Mucosa of descending colon (tissue), 3 donors: ENCODE results near the gene PROKR1. TPM values are rescaled to one million over a fixed set of nuclear protein-coding genes. Genes with fewer than 3 reads are reported as not detected.

Source experiments
- ATAC-seq: fragments of 200-7000 bp; cut with Tn5 transposase; one replicate; pipeline ENCODE4 v1.9.1; 2020; ENCODE audit warnings: mild to moderate bottlenecking, moderate library complexity
- DNase-seq, 3 donors: peaks; one replicate each; pipeline ENCODE4 v3.0.0-alpha.2; 2020
- H3K36me3 ChIP-seq: fragments of 200-600 bp; one replicate; pipeline ENCODE4 v1.8.0; 2021; ENCODE audit warnings: low read depth, mild to moderate bottlenecking
- H3K4me1 ChIP-seq: fragments of 200-600 bp; one replicate; pipeline ENCODE4 v1.8.0; 2021; ENCODE audit warnings: low read depth, mild to moderate bottlenecking
- H3K4me3 ChIP-seq: fragments of 200-600 bp; one replicate; pipeline ENCODE4 v1.8.0; 2021; ENCODE audit warnings: mild to moderate bottlenecking
- H3K9me3 ChIP-seq: fragments of 200-600 bp; one replicate; pipeline ENCODE4 v1.8.0; 2021; ENCODE audit warnings: mild to moderate bottlenecking
- intact Hi-C, 2 donors: fragments of 100-400 bp; cut with DNase I in 1 of 2; cut with micrococcal nuclease in 1 of 2; formaldehyde crosslinking; loops; one replicate each; pipeline versions ENCODE4 v1.11.0 to v1.11.1; 2022; cut with DNase I, micrococcal nuclease
- total RNA-seq, 3 donors: library from RNA; stranded (reverse); fragmentation: NEBNext Ultra II Directional in 2 of 3; extraction: Animal tissue kit (Norgen Biotek cat#: 25700) in 2 of 3; gene quantifications; one replicate each; pipeline versions ENCODE4 v1.2.1 to v1.2.4, GENCODE V29; 2021 to 2023
- TF ChIP-seq, protein P1 (sequence below): fragments of 200-600 bp; IDR thresholded peaks from one replicate; pipeline ENCODE4 v1.8.0; 2022; ENCODE audit warnings: antibody characterized with exemption, mild to moderate bottlenecking
- donor health status: DM: no; HTN: no; CAD: no; lungs with moderate emphysema.
- donor health status: DM: no; HTN: no; CAD: no.
- donor health status: DM: no; HTN: yes; CAD: no.

The PROKR1 gene
- total RNA-seq, 3 donors from 2014 or later: 0.12 to 0.73 TPM; not detected in 1

- no peaks in the 10 kb centered on the region for H3K4me1 ChIP-seq
- no peak overlapping the region for H3K4me3 ChIP-seq
- TF ChIP-seq, protein P1, sequence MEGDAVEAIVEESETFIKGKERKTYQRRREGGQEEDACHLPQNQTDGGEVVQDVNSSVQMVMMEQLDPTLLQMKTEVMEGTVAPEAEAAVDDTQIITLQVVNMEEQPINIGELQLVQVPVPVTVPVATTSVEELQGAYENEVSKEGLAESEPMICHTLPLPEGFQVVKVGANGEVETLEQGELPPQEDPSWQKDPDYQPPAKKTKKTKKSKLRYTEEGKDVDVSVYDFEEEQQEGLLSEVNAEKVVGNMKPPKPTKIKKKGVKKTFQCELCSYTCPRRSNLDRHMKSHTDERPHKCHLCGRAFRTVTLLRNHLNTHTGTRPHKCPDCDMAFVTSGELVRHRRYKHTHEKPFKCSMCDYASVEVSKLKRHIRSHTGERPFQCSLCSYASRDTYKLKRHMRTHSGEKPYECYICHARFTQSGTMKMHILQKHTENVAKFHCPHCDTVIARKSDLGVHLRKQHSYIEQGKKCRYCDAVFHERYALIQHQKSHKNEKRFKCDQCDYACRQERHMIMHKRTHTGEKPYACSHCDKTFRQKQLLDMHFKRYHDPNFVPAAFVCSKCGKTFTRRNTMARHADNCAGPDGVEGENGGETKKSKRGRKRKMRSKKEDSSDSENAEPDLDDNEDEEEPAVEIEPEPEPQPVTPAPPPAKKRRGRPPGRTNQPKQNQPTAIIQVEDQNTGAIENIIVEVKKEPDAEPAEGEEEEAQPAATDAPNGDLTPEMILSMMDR: no peak
- H3K36me3 ChIP-seq: no peaks in the 10 kb centered on the region
- intact Hi-C loops: no loop called here
- ATAC-seq: no peak
- DNase-seq: no peak
- peaks cover 4% of the 10 kb centered on the region for H3K9me3 ChIP-seq
Observed at GRCh38 chr2:68603059-68603458, 40.3 kb upstream of the PROKR1 start.

- Histone ChIP-seq H3K4me1 (no peaks in the 10 kb centered on the region), H3K36me3 (no peaks in the 10 kb centered on the region), H3K9me3 (peaks cover 4% of the 10 kb centered on the region), H3K4me3 (no peak overlapping the region)
- intact Hi-C loops: no loop called here
- TF ChIP-seq, protein P1: no peak
- ATAC-seq: no peak
- DNase-seq: no peak
Observed at GRCh38 chr2:68604077-68604476, 39.3 kb upstream of the PROKR1 start.

DNA sequence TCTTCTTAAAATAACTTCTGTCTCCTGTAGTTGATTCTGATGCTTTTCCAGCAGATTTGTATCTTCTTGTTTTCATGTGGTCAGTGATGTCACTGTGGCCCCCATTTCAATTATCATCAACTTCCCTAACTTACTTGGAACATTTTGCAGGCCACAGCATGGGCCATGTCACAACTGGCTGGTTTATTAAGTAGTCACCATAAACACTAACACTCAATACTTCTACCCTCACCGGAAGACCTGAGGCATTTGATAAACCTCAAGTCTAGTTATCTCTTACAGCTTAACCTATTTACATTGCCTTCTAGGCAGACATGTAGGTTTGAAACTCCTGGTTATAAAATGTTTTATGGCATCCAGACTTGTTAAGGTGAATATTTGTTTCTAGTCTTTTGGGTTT lies 37.4 kb upstream of the PROKR1 start:
- Histone ChIP-seq H3K4me1 (no peaks in the 10 kb centered on the region), H3K4me3 (no peak overlapping the region), H3K9me3 (peaks cover 4% of the 10 kb centered on the region), H3K36me3 (no peaks in the 10 kb centered on the region)
- intact Hi-C loops: no loop called here
- DNase-seq: no peak
- ATAC-seq: no peak
- TF ChIP-seq, protein P1: no peak

GRCh38 chr2:68606759-68607158 lies 36.6 kb upstream of the PROKR1 start:
- DNase-seq (no peak), ATAC-seq (no peak)
- no peaks in the 10 kb centered on the region for H3K36me3 ChIP-seq
- H3K4me3 ChIP-seq: no peak overlapping the region
- TF ChIP-seq, protein P1: no peak
- intact Hi-C loops: no loop called here
- no peaks in the 10 kb centered on the region for H3K4me1 ChIP-seq
- H3K9me3 ChIP-seq: peaks cover 2% of the 10 kb centered on the region

DNA sequence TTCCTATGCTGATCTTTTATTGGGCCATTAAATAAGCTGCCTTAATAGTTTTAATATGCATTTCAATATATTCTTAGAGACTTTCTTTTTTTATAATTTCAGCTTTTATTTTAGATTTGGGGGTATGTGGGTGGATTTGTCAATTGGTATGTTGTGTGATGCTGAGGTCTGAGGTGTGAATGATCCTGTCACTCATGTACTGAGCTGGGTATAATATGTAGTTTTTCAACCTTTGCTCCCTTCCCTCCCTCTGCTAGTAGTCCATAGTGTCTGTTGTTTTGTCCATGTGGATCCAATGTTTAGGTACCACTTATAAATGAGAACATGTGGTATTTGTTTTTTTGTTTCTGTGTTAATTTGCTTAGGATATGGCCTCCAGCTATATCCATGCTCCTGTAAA lies 35.5 kb upstream of the PROKR1 start:
- intact Hi-C loops: no loop called here
- H3K4me3 ChIP-seq: no peak overlapping the region
- H3K9me3 ChIP-seq: peaks cover 2% of the 10 kb centered on the region
- DNase-seq (no peak), ATAC-seq (no peak)
- H3K36me3 ChIP-seq: no peaks in the 10 kb centered on the region
- TF ChIP-seq, protein P1: no peak
- no peaks in the 10 kb centered on the region for H3K4me1 ChIP-seq
